ELR (cell line): ENCODE data around the gene PTPRD.

Experiments used
- DNase-seq: peaks from one replicate; pipeline ENCODE4 v3.0.0-alpha.2; 2015; ENCODE audit warnings: low read depth

The PTPRD gene

GRCh38 chr9:8515748-8516147 is 2097.1 kb downstream of the PTPRD start:
- DNase-seq = no peak

GRCh38 chr9:8514760-8515159 is 2098.0 kb downstream of the PTPRD start:
- DNase-seq = no peak

GRCh38 chr9:8508671-8509290 is 2104.0 kb downstream of the PTPRD start:
- DNase-seq = no peak

GRCh38 chr9:8494571-8494970 is 2118.2 kb downstream of the PTPRD start:
- DNase-seq = no peak

- DNase-seq = no peak
These were observed 2120.1 kb downstream of the PTPRD start for GRCh38 chr9:8492679-8493078.

- DNase-seq = no peak
These were observed 2120.8 kb downstream of the PTPRD start for GRCh38 chr9:8492024-8492423.

- DNase-seq = no peak
These were observed 2121.2 kb downstream of the PTPRD start for GRCh38 chr9:8491563-8491962.

- DNase-seq = no peak
These were observed 2123.0 kb downstream of the PTPRD start for GRCh38 chr9:8489835-8490234.

- no peak for DNase-seq
These were observed 2126.7 kb downstream of the PTPRD start for GRCh38 chr9:8486095-8486494.

- DNase-seq = no peak
These were observed 2128.1 kb downstream of the PTPRD start for GRCh38 chr9:8484597-8485191.

GRCh38 chr9:8477450-8477849 is 2135.4 kb downstream of the PTPRD start:
- DNase-seq = no peak

- no peak for DNase-seq
These were observed 2137.9 kb downstream of the PTPRD start for GRCh38 chr9:8474937-8475336.

GRCh38 chr9:8473244-8474020 is 2139.4 kb downstream of the PTPRD start:
- DNase-seq = no peak

- no peak for DNase-seq
These were observed 2144.7 kb downstream of the PTPRD start for GRCh38 chr9:8468045-8468637.

GRCh38 chr9:8457816-8458215 is 2155.0 kb downstream of the PTPRD start:
- DNase-seq = no peak

- DNase-seq = no peak
These were observed 2155.7 kb downstream of the PTPRD start for GRCh38 chr9:8457055-8457454.

GRCh38 chr9:8456344-8456743 is 2156.5 kb downstream of the PTPRD start:
- no peak for DNase-seq

GRCh38 chr9:8450810-8451545 is 2161.8 kb downstream of the PTPRD start:
- DNase-seq = no peak

GRCh38 chr9:8448226-8448625 is 2164.6 kb downstream of the PTPRD start:
- no peak for DNase-seq

GRCh38 chr9:8447601-8448000 is 2165.2 kb downstream of the PTPRD start:
- no peak for DNase-seq

- no peak for DNase-seq
These were observed 2174.9 kb downstream of the PTPRD start for GRCh38 chr9:8437876-8438275.

GRCh38 chr9:8437259-8437658 is 2175.5 kb downstream of the PTPRD start:
- no peak for DNase-seq
